Transverse colon (tissue), 4 donors: ENCODE results near the gene IRF2BP1. TPM values are rescaled to one million over a fixed set of nuclear protein-coding genes. Genes with fewer than 3 reads are reported as not detected.
"Not testable (repeated sequence)": the region's sequence is repeated elsewhere in the genome, so short reads cannot be mapped to it uniquely, and the experiment has no call there.

ENCODE experiments used
- DNase-seq: peaks from one replicate; pipeline ENCODE4 v3.0.0-alpha.2; 2019
- H3K27ac ChIP-seq, 4 donors: fragments of 200-600 bp; sonication (generic); 2 replicates each; pipeline ENCODE4 v1.5.1; 2016 to 2018; ENCODE audit warnings: inconsistent platforms in 4 of 4
- H3K27me3 ChIP-seq: fragments of 200-600 bp; sonication (generic); 2 replicates; pipeline ENCODE4 v1.5.1; 2017; ENCODE audit warnings: inconsistent platforms
- H3K36me3 ChIP-seq, 4 donors: fragments of 200-600 bp; sonication (generic); 2 replicates each; pipeline ENCODE4 v1.5.1; 2017 to 2019; ENCODE audit warnings: inconsistent platforms in 4 of 4
- H3K4me1 ChIP-seq, 4 donors: fragments of 200-600 bp; sonication (generic); 2 replicates each; pipeline ENCODE4 v1.5.1; 2017 to 2020; ENCODE audit warnings: inconsistent platforms in 4 of 4
- H3K4me3 ChIP-seq, 4 donors: fragments of 200-600 bp; sonication (generic); 1 replicate in 1 of 4; 2 replicates in 3 of 4; pipeline versions ENCODE4 v1.5.1 to v1.6.1; 2017 to 2019; ENCODE audit warnings: inconsistent platforms in 4 of 4
- H3K9me3 ChIP-seq, 2 donors: fragments of 200-600 bp; sonication (generic); 2 replicates each; pipeline ENCODE4 v1.5.1; 2017 to 2019; ENCODE audit warnings: inconsistent platforms in 2 of 2
- CTCF ChIP-seq, 5 experiments: fragments of 200-600 bp in 3 of 5; fragments of 450-650 bp in 2 of 5; sonication (generic) in 3 of 5; IDR thresholded peaks; 1 replicate in 2 of 5; 2 replicates in 3 of 5; pipeline ENCODE4 v1.5.1; 2016 to 2017; ENCODE audit warnings: antibody characterized with exemption in 5 of 5, inconsistent platforms in 3 of 5, mild to moderate bottlenecking in 2 of 5, moderate library complexity in 1 of 5
- EP300 ChIP-seq: sonication (generic); formaldehyde crosslinking; IDR thresholded peaks from one replicate; pipeline ENCODE4 v1.6.1; 2017; ENCODE audit warnings: antibody characterized with exemption, low read depth
- POLR2A ChIP-seq: fragments of 450-650 bp; IDR thresholded peaks from one replicate; pipeline ENCODE4 v1.6.1; 2016; ENCODE audit warnings: antibody characterized with exemption, mild to moderate bottlenecking, moderate library complexity
- POLR2AphosphoS5 ChIP-seq, 3 donors: sonication (generic); formaldehyde crosslinking; IDR thresholded peaks; one replicate each; pipeline ENCODE4 v1.6.1; 2016; ENCODE audit warnings: antibody characterized with exemption in 3 of 3
- WGBS, 2 donors: methylation state at CpG; one replicate each; pipeline ENCODE4 v1.1.5; 2018; ENCODE audit warnings: low coverage in 1 of 2; 5-methylcytosine and 5-hydroxymethylcytosine counted together
- in situ Hi-C, 4 donors: fragments of 200-750 bp; cut with MboI; loops; one replicate each; pipeline versions ENCODE4 v1.15.0 to v1.15.1; 2017; ENCODE audit warnings: low sequenced_read_pairs in 3 of 4, low pct_ligation_motif_present in 1 of 4, low pct_unique_long_range_greater_than_20kb in 1 of 4
- intact Hi-C: fragments of 100-400 bp; cut with DNase I; formaldehyde crosslinking; loops from one replicate; pipeline ENCODE4 v1.15.1; 2023; ENCODE audit warnings: low total_unique reads
- total RNA-seq, 4 donors: library from RNA; depleted of rRNA; stranded (reverse); fragments of >200 nt; gene quantifications; one replicate each; pipeline ENCODE4 v1.1.0, GENCODE V29; 2016

IRF2BP1 gene
- total RNA-seq, 4 donors from 2014 or later = 24.9 to 34.1 (median 29.5) TPM

GRCh38 chr19:45870798-45871197 is 15.1 kb downstream of the IRF2BP1 start:
- Histone ChIP-seq H3K36me3 (no peaks in the 10 kb centered on the region), H3K4me3 (no peak overlapping the region), H3K4me1 (peaks cover 0 to 2% (median 0%) of the 10 kb centered on the region in 4 donors), H3K27ac (no peak overlapping the region), H3K27me3 (no peaks in the 10 kb centered on the region), H3K9me3 (no peaks in the 10 kb centered on the region)
- intact Hi-C loops = no loop called here
- no peak for DNase-seq
- WGBS, 2 donors = 73 to 74% methylated on average over 3 to 5 of the region's 5 CpGs
- in situ Hi-C loops = no loop called here
- no peak for TF ChIP-seq POLR2AphosphoS5 (IDR thresholded peaks at IDR 0.05)
- no peak for TF ChIP-seq EP300
- no peak for TF ChIP-seq CTCF (IDR thresholded peaks at IDR 0.05)
- TF ChIP-seq POLR2A = no peak

GRCh38 chr19:45867241-45867640 is 18.7 kb downstream of the IRF2BP1 start:
- H3K9me3 ChIP-seq, intact Hi-C loops, in situ Hi-C loops, H3K36me3 ChIP-seq, DNase-seq: not testable (repeated sequence)
- H3K4me3 ChIP-seq = peak overlapping the region in 3 of 4 donors; percentile 84 to 100 (median 95)
- peaks cover 0 to 19% (median 11%) of the 10 kb centered on the region in 4 donors for H3K4me1 ChIP-seq
- WGBS, 2 donors = 43 to 56% methylated on average over 4 of the region's 4 CpGs
- H3K27ac ChIP-seq = peak overlapping the region; percentile 71 to 98 (median 96)
- peaks cover 13% of the 10 kb centered on the region for H3K27me3 ChIP-seq

- peak overlapping the region; percentile 71 to 98 (median 96) for H3K27ac ChIP-seq
- DNase-seq = peak; percentile 65
- intact Hi-C loops = no loop called here
These were observed 19.4 kb downstream of the IRF2BP1 start for GRCh38 chr19:45866400-45867176.

GRCh38 chr19:45865269-45865948 is 20.5 kb downstream of the IRF2BP1 start:
- Histone ChIP-seq H3K4me1 (peaks cover 9 to 37% (median 25%) of the 10 kb centered on the region in 4 donors), H3K27ac (peak overlapping the region; percentile 71 to 98 (median 96))

More at GRCh38 chr19:45866400-45867176, 19.4 kb downstream of the IRF2BP1 start:
- Histone ChIP-seq H3K4me3 (peak overlapping the region in 3 of 4 donors; percentile 84 to 100 (median 95)), H3K9me3 (no peaks in the 10 kb centered on the region), H3K36me3 (no peaks in the 10 kb centered on the region), H3K27me3 (peaks cover 13% of the 10 kb centered on the region), H3K4me1 (peaks cover 5 to 25% (median 18%) of the 10 kb centered on the region in 4 donors)
- peak; percentile 58 for TF ChIP-seq POLR2A
- TF ChIP-seq CTCF (IDR thresholded peaks at IDR 0.05) = no peak
- TF ChIP-seq POLR2AphosphoS5 (IDR thresholded peaks at IDR 0.05) = peak in 2 of 3 donors; percentile 32 to 44
- WGBS, 2 donors = 45% methylated on average over 11 of the region's 11 CpGs; no CpG with 5 or more reads in 1 of the 2 donors
- in situ Hi-C loops = no loop called here

More at GRCh38 chr19:45865269-45865948, 20.5 kb downstream of the IRF2BP1 start:
- peak; percentile 54 for DNase-seq
- H3K4me3 ChIP-seq = peak overlapping the region in 3 of 4 donors; percentile 84 to 100 (median 95)
- in situ Hi-C loops (no loop called here), intact Hi-C loops (no loop called here)
- 53 to 70% methylated on average over 1 to 9 of the region's 9 CpGs for WGBS, 2 donors
- H3K9me3 ChIP-seq = no peaks in the 10 kb centered on the region
- H3K27me3 ChIP-seq = peaks cover 13% of the 10 kb centered on the region
- no peaks in the 10 kb centered on the region for H3K36me3 ChIP-seq
- TF ChIP-seq CTCF (IDR thresholded peaks at IDR 0.05) (no peak), POLR2A (peak; percentile 15)
